Middle frontal gyrus (tissue), 1 donor: ENCODE data around the gene TRIM54.
"Not testable (repeated sequence)": the region's sequence is repeated elsewhere in the genome, so short reads cannot be mapped to it uniquely, and the experiment has no call there.

Experiments
- DNase-seq: peaks from one replicate; pipeline ENCODE4 v3.0.0-alpha.2; 2015; ENCODE audit warnings: low spot score; ENCODE audit errors: extremely low spot score

Gene TRIM54

GRCh38 chr2:27309651-27310050 is 27.4 kb downstream of the TRIM54 start:
- no peak for DNase-seq

- no peak for DNase-seq
These were observed 29.9 kb downstream of the TRIM54 start for GRCh38 chr2:27312152-27312551.

GRCh38 chr2:27313882-27314645 is 31.8 kb downstream of the TRIM54 start:
- no peak for DNase-seq

GRCh38 chr2:27314709-27315108 is 32.5 kb downstream of the TRIM54 start:
- DNase-seq, result no peak

GRCh38 chr2:27315122-27315521 is 32.9 kb downstream of the TRIM54 start:
- no peak for DNase-seq

GRCh38 chr2:27316655-27317412 is 34.6 kb downstream of the TRIM54 start:
- no peak for DNase-seq

- not testable (repeated sequence) for DNase-seq
These were observed 37.6 kb downstream of the TRIM54 start for GRCh38 chr2:27319839-27320238.

- DNase-seq, result no peak
These were observed 38.8 kb downstream of the TRIM54 start for GRCh38 chr2:27320958-27321543.

- no peak for DNase-seq
These were observed 40.1 kb downstream of the TRIM54 start for GRCh38 chr2:27322301-27322765.

GRCh38 chr2:27322766-27323595 is 40.8 kb downstream of the TRIM54 start, which contains the start of gene MPV17:
MPV17 (minus strand) TSS chr2:27323097; CDS start chr2:27322517, 580 bp downstream.
- peak; percentile 91 for DNase-seq

GRCh38 chr2:27323596-27324285 is 41.5 kb downstream of the TRIM54 start:
- no peak for DNase-seq

- DNase-seq, result no peak
These were observed 42.5 kb downstream of the TRIM54 start for GRCh38 chr2:27324720-27325119.

- DNase-seq, result no peak
These were observed 53.1 kb downstream of the TRIM54 start for GRCh38 chr2:27335311-27335710.

- DNase-seq, result no peak
These were observed 53.9 kb downstream of the TRIM54 start for GRCh38 chr2:27336173-27336572.

- no peak for DNase-seq
These were observed 65.4 kb downstream of the TRIM54 start for GRCh38 chr2:27347641-27348040.

- no peak for DNase-seq
These were observed 68.0 kb downstream of the TRIM54 start for GRCh38 chr2:27350106-27350693.

- DNase-seq, result no peak
These were observed 69.8 kb downstream of the TRIM54 start for GRCh38 chr2:27351802-27352598.

GRCh38 chr2:27353386-27353761 is 71.1 kb downstream of the TRIM54 start:
- not testable (repeated sequence) for DNase-seq
